ENCODE data around the gene PEF1.

Gene PEF1

GRCh38 chr1:31581821-31582810 is 62.6 kb downstream of the PEF1 start:
- DNase-seq, result no peak

GRCh38 chr1:31580891-31581603 is 63.6 kb downstream of the PEF1 start:
- no peak for DNase-seq

- DNase-seq, result no peak
Measured at GRCh38 chr1:31580513-31580870, 64.2 kb downstream of the PEF1 start.

All from eye (tissue), 1 donor.